ENCODE measurements around the gene ANXA11.

DNA sequence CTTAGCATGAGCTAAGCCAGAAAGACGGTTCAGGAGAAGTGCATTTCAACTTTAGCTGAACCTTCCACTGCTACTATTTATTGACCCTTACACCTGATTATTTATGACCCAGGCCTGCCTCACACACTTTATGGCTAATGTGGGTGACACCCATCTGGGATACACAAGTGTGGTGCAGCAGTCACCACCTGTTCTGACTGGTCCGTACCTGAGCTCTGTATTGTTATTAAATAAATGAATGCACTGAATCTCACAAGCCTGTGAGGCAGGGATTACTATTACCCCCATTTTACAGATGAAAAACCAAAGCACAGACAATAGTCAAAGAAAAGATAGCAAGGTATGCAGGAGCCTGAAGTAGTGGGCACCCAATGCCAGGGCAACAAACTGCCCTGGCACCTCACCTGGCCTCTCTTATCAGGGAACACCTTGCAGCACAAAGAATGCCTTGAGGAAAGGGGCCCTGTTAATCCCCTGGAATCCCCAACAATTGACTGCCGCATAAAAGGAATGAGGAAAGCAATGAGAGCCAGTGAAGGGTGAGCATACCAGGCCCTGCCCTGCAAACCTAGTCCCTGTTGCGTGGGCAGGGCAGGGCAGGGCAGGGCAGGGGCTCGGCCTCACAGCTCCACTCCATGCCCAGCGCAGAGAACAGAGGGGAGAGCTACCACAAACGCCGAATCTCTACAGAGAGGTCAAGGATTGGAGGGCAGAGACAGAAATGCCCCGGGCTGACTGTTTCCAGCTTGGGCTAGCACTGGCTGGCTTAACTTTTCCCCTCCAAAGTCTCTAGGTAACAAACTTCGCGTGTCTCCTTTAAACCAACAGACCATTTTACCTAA lies 1.3 kb downstream of the ANXA11 start:
- TF ChIP-seq POLR2AphosphoS5 (IDR thresholded peaks at IDR 0.05; ENCODE audit: borderline replicate concordance, low read depth, low read length) (no peak), EZH2 (IDR thresholded peaks at IDR 0.05) (no peak), FOXP2 (optimal IDR thresholded peaks at IDR 0.05; ENCODE audit: control extremely low read depth, extremely low read length, insufficient read depth) (no peak)

All from SK-N-MC (cell line).